Measurements from ENCODE around the gene NR4A1. TPM values are rescaled to one million over a fixed set of nuclear protein-coding genes. Genes with fewer than 3 reads are reported as not detected.

NR4A1 gene
- total RNA-seq, 1 experiment from 2014 or later, result 26.9 TPM

DNA sequence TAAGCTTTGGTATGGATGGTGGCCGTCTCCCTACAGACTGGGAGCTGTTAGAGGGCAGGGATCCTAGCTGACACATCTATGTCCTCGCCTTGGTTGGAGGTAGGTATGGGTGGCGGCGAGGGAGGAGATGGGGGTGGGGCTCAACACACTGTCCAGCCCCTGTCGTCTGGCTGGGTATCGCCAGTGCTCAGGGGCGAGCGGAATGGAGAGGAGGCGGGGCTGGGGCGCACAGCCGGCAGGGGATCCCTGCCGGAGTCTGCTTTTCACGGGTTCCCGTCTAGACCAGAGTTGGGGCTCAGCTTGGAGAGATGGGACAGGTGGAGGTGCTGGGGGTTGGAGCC lies 28.4 kb upstream of the NR4A1 start:
- Mint-ChIP-seq H3K4me3 (peak overlapping the region; percentile 70), H3K9me3 (no peaks in the 10 kb centered on the region), H3K36me3 (no peaks in the 10 kb centered on the region), H3K27ac (no peak overlapping the region), H3K27me3 (ENCODE audit: low read depth) (peaks cover 46% of the 10 kb centered on the region), H3K4me1 (peaks cover 35% of the 10 kb centered on the region)
- ATAC-seq, result peak; percentile 40
- TF ChIP-seq TEAD4 (CRISPR knock-in tag; IDR thresholded peaks at IDR 0.05) (no peak), CBFB (CRISPR knock-in tag; IDR thresholded peaks at IDR 0.05; ENCODE audit: low read depth) (no peak)
- TF ChIP-seq, protein P1, sequence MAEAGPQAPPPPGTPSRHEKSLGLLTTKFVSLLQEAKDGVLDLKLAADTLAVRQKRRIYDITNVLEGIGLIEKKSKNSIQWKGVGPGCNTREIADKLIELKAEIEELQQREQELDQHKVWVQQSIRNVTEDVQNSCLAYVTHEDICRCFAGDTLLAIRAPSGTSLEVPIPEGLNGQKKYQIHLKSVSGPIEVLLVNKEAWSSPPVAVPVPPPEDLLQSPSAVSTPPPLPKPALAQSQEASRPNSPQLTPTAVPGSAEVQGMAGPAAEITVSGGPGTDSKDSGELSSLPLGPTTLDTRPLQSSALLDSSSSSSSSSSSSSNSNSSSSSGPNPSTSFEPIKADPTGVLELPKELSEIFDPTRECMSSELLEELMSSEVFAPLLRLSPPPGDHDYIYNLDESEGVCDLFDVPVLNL (CRISPR knock-in tag; IDR thresholded peaks at IDR 0.05; ENCODE audit: borderline replicate concordance, low read depth), result no peak
- ChIA-PET CTCF (interaction anchor here (0.7 to 21.1 kb wide), 33 partner anchors 10 to 235 kb away, joined by 3 to 1431 read pairs (median 9); partner anchors contain the start of genes ACVRL1, ATG101, NR4A1 and SMIM41), POLR2A (interaction anchor here (0.8 to 1.9 kb wide), 5 partner anchors 10 to 30 kb away, joined by 3 to 8 read pairs (median 7); no protein-coding TSS in a partner anchor)
- peak; percentile 63 for DNase-seq (ENCODE audit: low spot score)

DNA sequence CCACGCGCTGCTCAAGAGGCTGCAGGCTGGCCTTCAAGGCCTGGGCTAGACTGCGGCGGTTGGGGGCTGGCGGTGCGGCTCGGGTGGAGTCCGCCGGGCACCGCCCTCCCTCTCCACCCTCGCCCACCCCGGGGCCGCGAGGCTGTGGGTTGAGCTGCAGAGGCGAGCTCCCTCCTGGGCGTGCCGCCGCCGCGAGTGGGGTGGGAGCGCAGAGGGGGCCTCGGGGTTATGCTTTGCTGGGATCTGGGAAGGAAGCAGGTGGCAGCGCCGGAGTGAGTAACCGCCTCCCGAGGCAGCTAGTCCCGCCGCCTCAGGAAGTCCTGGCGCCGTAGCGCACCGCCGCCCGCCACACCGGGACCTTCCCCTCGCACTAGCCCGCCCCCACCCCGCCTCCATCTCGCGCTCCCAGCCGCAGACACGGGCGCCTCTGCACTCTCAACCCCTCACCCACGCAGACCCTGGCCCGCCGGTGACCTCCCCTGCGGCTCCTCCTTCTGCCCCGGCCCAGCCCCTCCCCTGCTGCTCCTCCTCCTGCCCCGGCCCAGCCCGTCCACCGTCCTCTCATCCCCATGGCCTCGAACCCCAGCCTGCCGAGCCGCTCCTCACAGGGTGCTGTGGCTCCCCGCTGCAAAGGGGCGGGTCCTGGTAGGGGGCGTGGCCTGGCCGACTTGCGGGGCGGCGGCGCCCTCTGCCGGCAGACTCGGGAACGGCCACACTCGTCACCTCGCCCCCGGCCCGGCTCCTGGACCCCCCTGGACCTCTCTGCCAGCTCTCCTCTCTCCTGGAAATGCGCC lies 27.9 kb upstream of the NR4A1 start:
- H3K36me3 Mint-ChIP-seq, result no peaks in the 10 kb centered on the region
- ATAC-seq, result peak; percentile 38
- peak overlapping the region; percentile 70 for H3K4me3 Mint-ChIP-seq
- peaks cover 46% of the 10 kb centered on the region for H3K27me3 Mint-ChIP-seq (ENCODE audit: low read depth)
- no peak overlapping the region for H3K27ac Mint-ChIP-seq
- CTCF ChIA-PET, result interaction anchor here (0.7 to 21.1 kb wide), 40 partner anchors 10 to 599 kb away, joined by 3 to 1431 read pairs (median 7); partner anchors contain the start of genes ACVRL1, ANKRD33, ATG101 and KRT7
- peaks cover 35% of the 10 kb centered on the region for H3K4me1 Mint-ChIP-seq
- no peaks in the 10 kb centered on the region for H3K9me3 Mint-ChIP-seq
- peak; percentile 92 for DNase-seq (ENCODE audit: low spot score)
- POLR2A ChIA-PET, result interaction anchor here (0.8 to 1.9 kb wide), 6 partner anchors 9 to 97 kb away, joined by 3 to 8 read pairs (median 7); no protein-coding TSS in a partner anchor
- TF ChIP-seq PREB (CRISPR knock-in tag; IDR thresholded peaks at IDR 0.05; ENCODE audit: borderline replicate concordance), result no peak
- TF ChIP-seq, protein P2, sequence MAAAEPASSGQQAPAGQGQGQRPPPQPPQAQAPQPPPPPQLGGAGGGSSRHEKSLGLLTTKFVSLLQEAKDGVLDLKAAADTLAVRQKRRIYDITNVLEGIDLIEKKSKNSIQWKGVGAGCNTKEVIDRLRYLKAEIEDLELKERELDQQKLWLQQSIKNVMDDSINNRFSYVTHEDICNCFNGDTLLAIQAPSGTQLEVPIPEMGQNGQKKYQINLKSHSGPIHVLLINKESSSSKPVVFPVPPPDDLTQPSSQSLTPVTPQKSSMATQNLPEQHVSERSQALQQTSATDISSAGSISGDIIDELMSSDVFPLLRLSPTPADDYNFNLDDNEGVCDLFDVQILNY (CRISPR knock-in tag; IDR thresholded peaks at IDR 0.05), result no peak
- TF ChIP-seq MAX (CRISPR knock-in tag; IDR thresholded peaks at IDR 0.05), result 0 out of 2 replicates have a peak, but pooled peaks have one; percentile 41
- TF ChIP-seq, protein P3, sequence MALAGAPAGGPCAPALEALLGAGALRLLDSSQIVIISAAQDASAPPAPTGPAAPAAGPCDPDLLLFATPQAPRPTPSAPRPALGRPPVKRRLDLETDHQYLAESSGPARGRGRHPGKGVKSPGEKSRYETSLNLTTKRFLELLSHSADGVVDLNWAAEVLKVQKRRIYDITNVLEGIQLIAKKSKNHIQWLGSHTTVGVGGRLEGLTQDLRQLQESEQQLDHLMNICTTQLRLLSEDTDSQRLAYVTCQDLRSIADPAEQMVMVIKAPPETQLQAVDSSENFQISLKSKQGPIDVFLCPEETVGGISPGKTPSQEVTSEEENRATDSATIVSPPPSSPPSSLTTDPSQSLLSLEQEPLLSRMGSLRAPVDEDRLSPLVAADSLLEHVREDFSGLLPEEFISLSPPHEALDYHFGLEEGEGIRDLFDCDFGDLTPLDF (CRISPR knock-in tag; IDR thresholded peaks at IDR 0.05), result no peak
- TF ChIP-seq, protein P4, sequence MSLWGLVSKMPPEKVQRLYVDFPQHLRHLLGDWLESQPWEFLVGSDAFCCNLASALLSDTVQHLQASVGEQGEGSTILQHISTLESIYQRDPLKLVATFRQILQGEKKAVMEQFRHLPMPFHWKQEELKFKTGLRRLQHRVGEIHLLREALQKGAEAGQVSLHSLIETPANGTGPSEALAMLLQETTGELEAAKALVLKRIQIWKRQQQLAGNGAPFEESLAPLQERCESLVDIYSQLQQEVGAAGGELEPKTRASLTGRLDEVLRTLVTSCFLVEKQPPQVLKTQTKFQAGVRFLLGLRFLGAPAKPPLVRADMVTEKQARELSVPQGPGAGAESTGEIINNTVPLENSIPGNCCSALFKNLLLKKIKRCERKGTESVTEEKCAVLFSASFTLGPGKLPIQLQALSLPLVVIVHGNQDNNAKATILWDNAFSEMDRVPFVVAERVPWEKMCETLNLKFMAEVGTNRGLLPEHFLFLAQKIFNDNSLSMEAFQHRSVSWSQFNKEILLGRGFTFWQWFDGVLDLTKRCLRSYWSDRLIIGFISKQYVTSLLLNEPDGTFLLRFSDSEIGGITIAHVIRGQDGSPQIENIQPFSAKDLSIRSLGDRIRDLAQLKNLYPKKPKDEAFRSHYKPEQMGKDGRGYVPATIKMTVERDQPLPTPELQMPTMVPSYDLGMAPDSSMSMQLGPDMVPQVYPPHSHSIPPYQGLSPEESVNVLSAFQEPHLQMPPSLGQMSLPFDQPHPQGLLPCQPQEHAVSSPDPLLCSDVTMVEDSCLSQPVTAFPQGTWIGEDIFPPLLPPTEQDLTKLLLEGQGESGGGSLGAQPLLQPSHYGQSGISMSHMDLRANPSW (CRISPR knock-in tag; conservative IDR thresholded peaks at IDR 0.05; ENCODE audit: low read depth), result no peak
- TF ChIP-seq ZNF423 (CRISPR knock-in tag; IDR thresholded peaks at IDR 0.05), result peak; percentile 53; the same call in 1 of the 2 replicates
- no peak for TF ChIP-seq KAT7 (CRISPR knock-in tag; IDR thresholded peaks at IDR 0.05; ENCODE audit: borderline replicate concordance)
- 0 out of 2 replicates have a peak, but pooled peaks have one; percentile 30 for TF ChIP-seq CREM (CRISPR knock-in tag; IDR thresholded peaks at IDR 0.05)
- TF ChIP-seq ZNF671 (CRISPR knock-in tag; IDR thresholded peaks at IDR 0.05), result no peak
- no peak for TF ChIP-seq TEAD1 (CRISPR knock-in tag; IDR thresholded peaks at IDR 0.05)
- TF ChIP-seq ZNF121 (CRISPR knock-in tag; IDR thresholded peaks at IDR 0.05), result no peak
- 0 out of 2 replicates have a peak, but pooled peaks have one; percentile 50 for TF ChIP-seq ARID4B (CRISPR knock-in tag; IDR thresholded peaks at IDR 0.05; ENCODE audit: borderline replicate concordance)
- peak; percentile 99 for TF ChIP-seq SP1 (CRISPR knock-in tag; conservative IDR thresholded peaks at IDR 0.05)
- no peak for TF ChIP-seq ZNF263 (CRISPR knock-in tag; IDR thresholded peaks at IDR 0.05; ENCODE audit: low read depth)
- no peak for TF ChIP-seq MYBL2 (CRISPR knock-in tag; IDR thresholded peaks at IDR 0.05)
- TF ChIP-seq, protein P5, sequence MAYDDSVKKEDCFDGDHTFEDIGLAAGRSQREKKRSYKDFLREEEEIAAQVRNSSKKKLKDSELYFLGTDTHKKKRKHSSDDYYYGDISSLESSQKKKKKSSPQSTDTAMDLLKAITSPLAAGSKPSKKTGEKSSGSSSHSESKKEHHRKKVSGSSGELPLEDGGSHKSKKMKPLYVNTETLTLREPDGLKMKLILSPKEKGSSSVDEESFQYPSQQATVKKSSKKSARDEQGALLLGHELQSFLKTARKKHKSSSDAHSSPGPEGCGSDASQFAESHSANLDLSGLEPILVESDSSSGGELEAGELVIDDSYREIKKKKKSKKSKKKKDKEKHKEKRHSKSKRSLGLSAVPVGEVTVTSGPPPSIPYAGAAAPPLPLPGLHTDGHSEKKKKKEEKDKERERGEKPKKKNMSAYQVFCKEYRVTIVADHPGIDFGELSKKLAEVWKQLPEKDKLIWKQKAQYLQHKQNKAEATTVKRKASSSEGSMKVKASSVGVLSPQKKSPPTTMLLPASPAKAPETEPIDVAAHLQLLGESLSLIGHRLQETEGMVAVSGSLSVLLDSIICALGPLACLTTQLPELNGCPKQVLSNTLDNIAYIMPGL (CRISPR knock-in tag; IDR thresholded peaks at IDR 0.05), result peak; percentile 94
